GM08714 (cell line): Measurements from ENCODE around the gene SMC3.
"Not testable (repeated sequence)": the region's sequence is repeated elsewhere in the genome, so short reads cannot be mapped to it uniquely, and the experiment has no call there.

Experiments used
- H3K4me3 ChIP-seq: fragments of 200-500 bp; sonication (Bioruptor generic); 2 replicates; pipeline ENCODE4 v1.5.1; 2014; ENCODE audit warnings: mild to moderate bottlenecking, low read length, inconsistent platforms
- ZNF274 ChIP-seq: IDR thresholded peaks from 2 replicates; pipeline ENCODE4 v1.6.1; 2012; ENCODE audit warnings: mild to moderate bottlenecking, low read depth, low read length

Gene SMC3

GRCh38 chr10:110638319-110638718, 70.8 kb downstream of the SMC3 start:
- no peak for TF ChIP-seq ZNF274
- H3K4me3 ChIP-seq: no peak overlapping the region

GRCh38 chr10:110639046-110639445, 71.6 kb downstream of the SMC3 start:
- not testable (repeated sequence) for H3K4me3 ChIP-seq

- H3K4me3 ChIP-seq: not testable (repeated sequence)
Observed at GRCh38 chr10:110639858-110640257, 72.4 kb downstream of the SMC3 start.

- no peak for TF ChIP-seq ZNF274
- no peak overlapping the region for H3K4me3 ChIP-seq
Observed at GRCh38 chr10:110641256-110641655, 73.8 kb downstream of the SMC3 start.

- no peak for TF ChIP-seq ZNF274
- no peak overlapping the region for H3K4me3 ChIP-seq
Observed at GRCh38 chr10:110642204-110643034, 74.9 kb downstream of the SMC3 start.

- peak overlapping the region; percentile 58; the same call in 1 of the 2 replicates for H3K4me3 ChIP-seq
- no peak for TF ChIP-seq ZNF274
Observed at GRCh38 chr10:110643035-110643652, 75.6 kb downstream of the SMC3 start.

GRCh38 chr10:110643653-110644597, 76.4 kb downstream of the SMC3 start, which contains the start of gene RBM20:
RBM20 (plus strand) TSS chr10:110644336; CDS start chr10:110644455, 119 bp downstream.
- no peak for TF ChIP-seq ZNF274
- peak within 1 kb of the TSS; percentile 58 for H3K4me3 ChIP-seq

GRCh38 chr10:110644598-110645462, 77.3 kb downstream of the SMC3 start:
- H3K4me3 ChIP-seq: peak overlapping the region; percentile 49
- no peak for TF ChIP-seq ZNF274

GRCh38 chr10:110646417-110647135, 79.1 kb downstream of the SMC3 start:
- H3K4me3 ChIP-seq: no peak overlapping the region; the same call in 1 of the 2 replicates
- no peak for TF ChIP-seq ZNF274

GRCh38 chr10:110647136-110647430, 79.6 kb downstream of the SMC3 start:
- TF ChIP-seq ZNF274: no peak
- H3K4me3 ChIP-seq: no peak overlapping the region; the same call in 1 of the 2 replicates

- H3K4me3 ChIP-seq: no peak overlapping the region
- TF ChIP-seq ZNF274: no peak
Observed at GRCh38 chr10:110648692-110649346, 81.3 kb downstream of the SMC3 start.
